ENCODE data around the gene ATP2B3. TPM values are rescaled to one million over a fixed set of nuclear protein-coding genes. Genes with fewer than 3 reads are reported as not detected.

ATP2B3 gene
- total RNA-seq, 2 donors from 2014 or later: 0.85 TPM; not detected in 1

- intact Hi-C loops (cut with DNase I): no loop called here
- H3K27ac ChIP-seq: no peak overlapping the region
- no peaks in the 10 kb centered on the region for H3K36me3 ChIP-seq
- no peaks in the 10 kb centered on the region for H3K27me3 ChIP-seq (replicated peaks; ENCODE audit: insufficient read depth)
- DNase-seq (ENCODE audit: low spot score): no peak
- no peak overlapping the region for H3K4me3 ChIP-seq
- no peaks in the 10 kb centered on the region for H3K9me3 ChIP-seq
- WGBS: 73% methylated on average over 11 of the region's 16 CpGs
- TF ChIP-seq CTCF (IDR thresholded peaks at IDR 0.05) (no peak), POLR2AphosphoS5 (IDR thresholded peaks at IDR 0.05) (no peak), POLR2A (IDR thresholded peaks at IDR 0.05) (no peak)
- no peaks in the 10 kb centered on the region for H3K4me1 ChIP-seq (replicated peaks)
Measured at GRCh38 chrX:153623310-153624029, 106.0 kb downstream of the ATP2B3 start.

DNA sequence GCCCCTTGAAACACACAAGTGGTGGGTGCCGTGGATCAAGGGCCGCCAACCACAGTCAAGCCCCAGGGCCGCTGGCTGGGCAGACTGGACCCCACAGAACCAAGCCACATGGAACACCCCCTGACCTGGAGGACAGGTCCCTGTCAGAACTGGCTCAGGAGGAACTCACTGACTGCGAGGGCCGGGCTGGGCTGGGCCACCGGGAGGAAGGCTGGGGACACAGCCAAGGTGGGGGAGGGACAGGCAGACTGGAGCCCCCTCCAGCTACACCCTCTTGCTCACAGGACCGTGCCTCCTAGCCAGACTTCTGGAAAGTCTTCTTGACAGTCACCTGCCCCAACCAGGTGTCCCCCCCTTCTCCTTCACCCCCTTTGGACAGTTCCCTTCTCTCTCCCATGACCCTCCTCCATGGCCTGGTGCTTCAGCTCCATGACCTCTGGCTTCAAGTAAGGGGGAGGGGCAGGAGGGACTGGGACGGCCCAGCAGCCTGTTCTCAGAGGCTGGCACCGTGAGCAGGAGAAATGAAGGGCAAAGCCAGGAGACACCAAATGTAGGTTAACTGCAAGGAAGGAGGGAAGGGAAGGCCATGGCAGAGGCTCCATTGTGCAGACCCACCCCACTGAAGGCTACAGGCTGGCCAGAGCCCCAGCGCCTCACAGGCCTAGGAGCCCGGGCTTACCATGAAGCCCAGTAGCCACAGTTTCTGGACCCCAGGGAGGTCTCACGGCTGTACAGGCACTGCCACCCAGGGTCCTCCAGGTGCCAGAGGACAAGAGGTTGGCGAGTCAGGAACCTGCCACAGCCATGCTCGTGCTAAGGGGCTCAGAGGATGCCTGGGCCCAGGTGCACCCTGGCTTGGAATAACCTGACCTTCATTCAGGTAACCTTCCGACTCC, 107.0 kb downstream of the ATP2B3 start:
- no peak overlapping the region for H3K27ac ChIP-seq
- 81% methylated on average over 8 of the region's 15 CpGs for WGBS
- H3K27me3 ChIP-seq (replicated peaks; ENCODE audit: insufficient read depth): no peaks in the 10 kb centered on the region
- no peaks in the 10 kb centered on the region for H3K36me3 ChIP-seq
- TF ChIP-seq CTCF (IDR thresholded peaks at IDR 0.05): no peak
- no peak for TF ChIP-seq POLR2A (IDR thresholded peaks at IDR 0.05)
- no peak for TF ChIP-seq POLR2AphosphoS5 (IDR thresholded peaks at IDR 0.05)
- no peaks in the 10 kb centered on the region for H3K4me1 ChIP-seq (replicated peaks)
- no peak overlapping the region for H3K4me3 ChIP-seq
- DNase-seq (ENCODE audit: low spot score): no peak
- intact Hi-C loops (cut with DNase I): no loop called here
- H3K9me3 ChIP-seq: no peaks in the 10 kb centered on the region

DNA sequence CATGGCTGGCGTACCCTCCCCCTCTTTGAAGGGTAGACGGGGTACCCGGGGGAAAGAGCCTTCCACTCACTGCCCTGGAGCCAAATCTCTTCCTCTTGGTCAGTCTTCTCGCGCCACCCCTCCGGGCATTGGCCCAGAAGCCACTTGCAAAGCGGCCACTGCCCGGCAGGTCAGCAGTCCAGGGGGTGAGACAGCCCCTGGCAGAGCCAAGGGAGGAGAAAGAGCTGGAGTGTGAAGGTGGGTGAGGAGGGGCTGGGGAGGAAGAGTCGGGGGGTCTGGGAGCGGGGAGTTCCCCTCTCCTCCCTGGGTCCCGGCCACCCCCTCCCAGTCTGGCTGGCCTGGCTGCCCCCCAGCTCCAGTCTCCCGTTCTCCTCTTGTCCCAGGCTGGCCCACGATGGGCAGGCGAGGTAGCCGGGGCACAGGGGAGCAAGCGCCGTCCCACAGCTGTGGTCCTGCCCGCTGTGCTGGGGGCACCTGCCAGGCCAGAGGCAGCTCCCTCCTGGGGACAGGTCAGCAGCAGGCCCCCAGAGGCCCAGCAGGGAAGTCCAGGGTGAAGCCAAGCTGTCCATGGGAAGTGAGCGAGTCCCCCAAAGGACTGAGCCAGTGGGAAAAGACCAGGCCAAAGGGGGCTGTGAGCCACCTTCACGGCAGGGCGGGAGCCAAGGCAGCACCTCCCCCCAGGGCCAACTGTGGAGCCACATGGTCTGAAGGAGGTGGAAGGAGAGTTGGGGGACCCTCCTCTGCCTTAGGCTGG, 108.0 kb downstream of the ATP2B3 start:
- intact Hi-C loops (cut with DNase I): no loop called here
- no peak for DNase-seq (ENCODE audit: low spot score)
- H3K4me1 ChIP-seq (replicated peaks): no peaks in the 10 kb centered on the region
- TF ChIP-seq CTCF (IDR thresholded peaks at IDR 0.05): no peak
- no peak for TF ChIP-seq POLR2A (IDR thresholded peaks at IDR 0.05)
- TF ChIP-seq POLR2AphosphoS5 (IDR thresholded peaks at IDR 0.05): no peak
- H3K9me3 ChIP-seq: no peaks in the 10 kb centered on the region
- WGBS: 88% methylated on average over 21 of the region's 21 CpGs
- H3K36me3 ChIP-seq: no peaks in the 10 kb centered on the region
- no peaks in the 10 kb centered on the region for H3K27me3 ChIP-seq (replicated peaks; ENCODE audit: insufficient read depth)
- no peak overlapping the region for H3K27ac ChIP-seq
- no peak overlapping the region for H3K4me3 ChIP-seq

- TF ChIP-seq POLR2AphosphoS5 (IDR thresholded peaks at IDR 0.05): no peak
- TF ChIP-seq CTCF (IDR thresholded peaks at IDR 0.05): no peak
- TF ChIP-seq POLR2A (IDR thresholded peaks at IDR 0.05): no peak
- no peaks in the 10 kb centered on the region for H3K36me3 ChIP-seq
- WGBS: 87% methylated on average over 3 of the region's 16 CpGs
- DNase-seq (ENCODE audit: low spot score): no peak
- H3K27ac ChIP-seq: no peak overlapping the region
- no peaks in the 10 kb centered on the region for H3K9me3 ChIP-seq
- intact Hi-C loops (cut with DNase I): no loop called here
- no peaks in the 10 kb centered on the region for H3K4me1 ChIP-seq (replicated peaks)
- no peak overlapping the region for H3K4me3 ChIP-seq
- no peaks in the 10 kb centered on the region for H3K27me3 ChIP-seq (replicated peaks; ENCODE audit: insufficient read depth)
Measured at GRCh38 chrX:153626025-153626633, 108.7 kb downstream of the ATP2B3 start.
